IMR-90 (cell line): Measurements from ENCODE around the gene DAAM1. TPM values are rescaled to one million over a fixed set of nuclear protein-coding genes. Genes with fewer than 3 reads are reported as not detected.

Experiments
- ATAC-seq: fragments of 200-7000 bp; cut with Tn5 transposase; 2 replicates; pipeline ENCODE4 v1.9.1; 2020; ENCODE audit warnings: low read depth, mild to moderate bottlenecking, moderate library complexity
- BruUV-seq: library from RNA; stranded (reverse); fragments of 400-500 nt; replicated peaks from 2 replicates; lab custom pipeline; 2021; lab: Mats Ljungman, UMichigan
- CTCF ChIA-PET: fragments of 300-600 bp; formaldehyde crosslinking; extraction: SDS; loops from one replicate; lab custom pipeline; 2021; ENCODE audit warnings: antibody characterized with exemption; lab: Yijun Ruan, JAX
- POLR2A ChIA-PET: fragments of 300-600 bp; sonication (Branson Sonifier 250); formaldehyde crosslinking; loops from one replicate; lab custom pipeline; 2022; ENCODE audit warnings: antibody characterized with exemption; ENCODE audit not compliant: unreplicated experiment; lab: Charles Lee
- DNase-seq: peaks from one replicate; pipeline ENCODE4 v3.0.0; 2013
- H2AFZ ChIP-seq: replicated peaks from 2 replicates; pipeline ENCODE3; 2013; ENCODE audit warnings: low read length, mild to moderate bottlenecking; ENCODE audit not compliant: poor library complexity
- H2AK5ac ChIP-seq: 2 replicates; pipeline ENCODE4 v1.6.1; 2013; ENCODE audit warnings: low read depth, low read length, inconsistent platforms
- H2AK9ac ChIP-seq: replicated peaks from 2 replicates; pipeline ENCODE3; 2013; ENCODE audit warnings: mild to moderate bottlenecking, low read depth, low read length, moderate library complexity; ENCODE audit not compliant: poor library complexity
- H2BK120ac ChIP-seq: 2 replicates; pipeline ENCODE4 v1.6.1; 2013; ENCODE audit warnings: low read depth, low read length, inconsistent platforms
- H2BK15ac ChIP-seq: 3 replicates; pipeline ENCODE4 v1.6.1; 2013; ENCODE audit warnings: low read depth, low read length, inconsistent platforms
- H2BK20ac ChIP-seq: 2 replicates; pipeline ENCODE4 v1.6.1; 2013; ENCODE audit warnings: low read depth, mild to moderate bottlenecking, inconsistent platforms, low read length, moderate library complexity
- H2BK5ac ChIP-seq: 2 replicates; pipeline ENCODE4 v1.6.1; 2013; ENCODE audit warnings: mild to moderate bottlenecking, low read depth, low read length, inconsistent platforms; ENCODE audit not compliant: poor library complexity, severe bottlenecking
- H3K14ac ChIP-seq: replicated peaks from 2 replicates; pipeline ENCODE4 v1.6.1; 2013; ENCODE audit warnings: low read depth, low read length, inconsistent platforms
- H3K18ac ChIP-seq: 2 replicates; pipeline ENCODE4 v1.6.1; 2013; ENCODE audit warnings: low read depth, low read length, control low read depth
- H3K23ac ChIP-seq: 2 replicates; pipeline ENCODE4 v1.6.1; 2013; ENCODE audit warnings: low read depth, low read length, inconsistent platforms
- H3K27ac ChIP-seq: 2 replicates; pipeline ENCODE4 v1.5.1; 2013; ENCODE audit warnings: mild to moderate bottlenecking, control low read depth, low read length; ENCODE audit not compliant: insufficient read depth
- H3K27me3 ChIP-seq: 2 replicates; pipeline ENCODE4 v1.6.1; 2013; ENCODE audit warnings: low read length; ENCODE audit not compliant: control insufficient read depth, insufficient read depth
- H3K36me3 ChIP-seq: 2 replicates; pipeline ENCODE4 v1.6.1; 2013; ENCODE audit warnings: low read length, mixed read lengths; ENCODE audit not compliant: control insufficient read depth, insufficient read depth
- H3K4ac ChIP-seq: 2 replicates; pipeline ENCODE4 v1.6.1; 2013; ENCODE audit warnings: low read depth, low read length, inconsistent platforms
- H3K4me1 ChIP-seq: 2 replicates; pipeline ENCODE4 v1.6.1; 2013; ENCODE audit warnings: low read length, mixed read lengths; ENCODE audit not compliant: control insufficient read depth, insufficient read depth
- H3K4me2 ChIP-seq: 2 replicates; pipeline ENCODE4 v1.6.1; 2013; ENCODE audit warnings: low read depth, mild to moderate bottlenecking, control low read depth, low read length, moderate library complexity
- H3K4me3 ChIP-seq: 2 replicates; pipeline ENCODE4 v1.5.1; 2013; ENCODE audit warnings: low read depth, mild to moderate bottlenecking, control low read depth, low read length, moderate library complexity; ENCODE audit not compliant: insufficient read depth
- H3K56ac ChIP-seq: 2 replicates; pipeline ENCODE4 v1.6.1; 2013; ENCODE audit warnings: low read length, inconsistent platforms; ENCODE audit not compliant: insufficient read depth; ENCODE audit errors: extremely low read depth
- H3K79me1 ChIP-seq, 2 experiments: 2 replicates each; pipeline ENCODE4 v1.6.1; 2013; ENCODE audit warnings: low read length in 2 of 2, inconsistent platforms in 1 of 2, low read depth in 1 of 2
- H3K9ac ChIP-seq: 2 replicates; pipeline ENCODE4 v1.6.1; 2013; ENCODE audit warnings: low read depth, low read length, control low read depth
- H3K9me1 ChIP-seq: 2 replicates; pipeline ENCODE4 v1.6.1; 2013; ENCODE audit warnings: low read length, inconsistent platforms; ENCODE audit not compliant: insufficient read depth
- H3K9me3 ChIP-seq: 2 replicates; pipeline ENCODE4 v1.6.1; 2013; ENCODE audit warnings: low read length; ENCODE audit not compliant: control insufficient read depth, insufficient read depth
- H4K20me1 ChIP-seq: 2 replicates; pipeline ENCODE4 v1.6.1; 2013; ENCODE audit warnings: low read length, inconsistent platforms; ENCODE audit not compliant: insufficient read depth
- H4K5ac ChIP-seq: 2 replicates; pipeline ENCODE4 v1.6.1; 2013; ENCODE audit warnings: mild to moderate bottlenecking, low read depth, low read length, control low read depth
- H4K8ac ChIP-seq, 2 experiments: 2 replicates each; pipeline ENCODE4 v1.6.1; 2013; ENCODE audit warnings: low read depth in 2 of 2, low read length in 2 of 2, control low read depth in 1 of 2, inconsistent platforms in 1 of 2
- H4K91ac ChIP-seq: 2 replicates; pipeline ENCODE4 v1.6.1; 2013; ENCODE audit warnings: low read depth, low read length, inconsistent platforms; ENCODE audit not compliant: insufficient read depth
- BHLHE40 ChIP-seq: fragments of 150-350 bp; IDR thresholded peaks from 2 replicates; pipeline ENCODE4 v1.6.1; 2016; ENCODE audit warnings: mild to moderate bottlenecking, low read depth, low read length
- CEBPB ChIP-seq: IDR thresholded peaks from 2 replicates; pipeline ENCODE4 v1.6.1; 2012; ENCODE audit warnings: low read depth, low read length, improper control_type of control experiment
- CHD1 ChIP-seq: IDR thresholded peaks from 2 replicates; pipeline ENCODE4 v1.6.1; 2012; ENCODE audit warnings: low read depth, low read length, improper control_type of control experiment
- CTCF ChIP-seq: conservative IDR thresholded peaks from 2 replicates; pipeline ENCODE4 v1.5.1; 2012; ENCODE audit warnings: mild to moderate bottlenecking, low read depth, low read length, improper control_type of control experiment
- ELK1 ChIP-seq: fragments of 150-350 bp; IDR thresholded peaks from 2 replicates; pipeline ENCODE4 v1.6.1; 2016; ENCODE audit warnings: low read depth, mild to moderate bottlenecking, low read length, moderate library complexity, borderline replicate concordance
- FOS ChIP-seq: fragments of 150-350 bp; IDR thresholded peaks from 2 replicates; pipeline ENCODE4 v1.6.1; 2016; ENCODE audit warnings: low read depth, low read length
- MAFK ChIP-seq: IDR thresholded peaks from 2 replicates; pipeline ENCODE4 v1.6.1; 2012; ENCODE audit warnings: low read depth, low read length, improper control_type of control experiment
- MAZ ChIP-seq: IDR thresholded peaks from 2 replicates; pipeline ENCODE4 v1.6.1; 2012; ENCODE audit warnings: low read depth, mild to moderate bottlenecking, low read length, improper control_type of control experiment, moderate library complexity, borderline replicate concordance
- MXI1 ChIP-seq: IDR thresholded peaks from 2 replicates; pipeline ENCODE4 v1.6.1; 2012; ENCODE audit warnings: low read depth, mild to moderate bottlenecking, low read length, moderate library complexity, borderline replicate concordance
- NFE2L2 ChIP-seq: fragments of 150-350 bp; IDR thresholded peaks from 2 replicates; pipeline ENCODE4 v1.6.1; 2016; ENCODE audit warnings: low read depth, mild to moderate bottlenecking, low read length
- POLR2A ChIP-seq: IDR thresholded peaks from 2 replicates; pipeline ENCODE4 v1.6.1; 2012; ENCODE audit warnings: mild to moderate bottlenecking, low read depth, low read length
- RAD21 ChIP-seq: IDR thresholded peaks from 2 replicates; pipeline ENCODE4 v1.6.1; 2012; ENCODE audit warnings: low read length, improper control_type of control experiment
- RCOR1 ChIP-seq: IDR thresholded peaks from 2 replicates; pipeline ENCODE4 v1.6.1; 2012; ENCODE audit warnings: mild to moderate bottlenecking, low read length, improper control_type of control experiment; ENCODE audit not compliant: insufficient replicate concordance
- RFX5 ChIP-seq: IDR thresholded peaks from 2 replicates; pipeline ENCODE4 v1.8.0; 2012; ENCODE audit warnings: low read depth, mild to moderate bottlenecking, low read length, moderate library complexity
- SMC3 ChIP-seq: fragments of 150-350 bp; IDR thresholded peaks from 2 replicates; pipeline ENCODE4 v1.6.1; 2016; ENCODE audit warnings: low read depth, mild to moderate bottlenecking, antibody characterized with exemption, low read length, moderate library complexity
- dilution Hi-C: fragments of 300-500 bp; cut with HindIII; formaldehyde crosslinking; loops from one replicate; pipeline ENCODE4 v1.14.3; 2018; ENCODE audit warnings: low sequenced_read_pairs; ENCODE audit not compliant: unreplicated experiment
- in situ Hi-C: fragments of 300-500 bp; cut with MboI; formaldehyde crosslinking; loops from 3 replicates; pipeline ENCODE4 v1.14.3; 2019; ENCODE audit warnings: low sequenced_read_pairs, inconsistent platforms, mixed read lengths
- intact Hi-C: fragments of 100-400 bp; cut with micrococcal nuclease; formaldehyde crosslinking; loops from 2 replicates; pipeline ENCODE4 v1.10.0; 2022
- polyA plus RNA-seq, 3 experiments: library from polyadenylated mRNA; depleted of rRNA; stranded (reverse); fragments of >200 nt; gene quantifications; 2 replicates each; pipeline ENCODE4 v1.2.3, GENCODE V29; 2012; ENCODE audit warnings: low replicate concordance in 1 of 3
- total RNA-seq: library from RNA; depleted of rRNA; stranded (reverse); fragments of >200 nt; gene quantifications from 2 replicates; pipeline ENCODE4 v1.2.3, GENCODE V29; 2012
- TF ChIP-seq, protein P1 (sequence below): fragments of 150-350 bp; IDR thresholded peaks from 2 replicates; pipeline ENCODE4 v1.6.1; 2017; ENCODE audit warnings: mild to moderate bottlenecking, antibody characterized with exemption, low read length, low read depth

DAAM1 gene
- total and polyA plus RNA-seq, 2 of the 4 experiments (the other 2 are of a cell fraction): 4.8 to 5.4 TPM

DNA sequence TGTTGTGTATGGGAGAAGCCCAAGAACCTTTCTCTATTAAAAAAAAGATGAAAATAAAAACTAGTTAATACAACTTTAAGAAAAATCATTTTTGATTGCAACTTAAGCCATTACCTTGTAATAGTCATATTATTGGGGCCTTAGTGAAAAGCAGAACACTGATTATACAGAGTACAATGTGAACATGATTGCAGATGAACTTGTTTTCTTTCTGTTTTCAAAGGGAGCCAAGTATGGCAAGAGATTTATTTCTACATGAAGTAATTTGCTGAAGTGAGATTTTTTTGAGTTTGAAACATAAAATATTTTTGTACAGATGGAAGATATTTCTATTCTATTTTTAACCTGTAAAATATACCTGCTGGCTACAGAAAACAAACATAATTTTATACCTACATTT lies 171.8 kb downstream of the DAAM1 start:
- ATAC-seq (no peak), DNase-seq (no peak)
- Histone ChIP-seq H3K27ac (no peak overlapping the region), H2BK5ac (no peak overlapping the region), H4K91ac (no peak overlapping the region), H2BK15ac (no peak overlapping the region), H4K20me1 (no peaks in the 10 kb centered on the region), H4K5ac (no peak overlapping the region), H3K4me3 (no peak overlapping the region), H3K9me3 (no peaks in the 10 kb centered on the region), H3K4me1 (peaks cover 19% of the 10 kb centered on the region), H3K14ac (no peak overlapping the region), H4K8ac (no peak overlapping the region), H3K4ac (no peak overlapping the region), H3K9me1 (peaks cover 9% of the 10 kb centered on the region), H3K23ac (no peak overlapping the region), H2BK120ac (no peak overlapping the region), H2AK9ac (no peak overlapping the region), H3K9ac (no peak overlapping the region), H3K36me3 (peaks cover 6% of the 10 kb centered on the region), H3K18ac (no peak overlapping the region), H3K4me2 (no peak overlapping the region), H3K56ac (no peak overlapping the region), H3K27me3 (no peaks in the 10 kb centered on the region), H2BK20ac (no peak overlapping the region), H2AFZ (no peak overlapping the region), H3K79me1 (no peaks in the 10 kb centered on the region; a peak in 1 of 4 replicates), H2AK5ac (no peak overlapping the region)
- BruUV-seq: no TSS peak
- dilution Hi-C loops: no loop called here
- ChIA-PET POLR2A (no interaction called here), CTCF (no interaction called here)
- in situ Hi-C loops: no loop called here
- no peak for TF ChIP-seq CHD1
- TF ChIP-seq ELK1: no peak
- TF ChIP-seq RAD21: no peak
- no peak for TF ChIP-seq BHLHE40
- no peak for TF ChIP-seq RFX5
- TF ChIP-seq MAFK: no peak
- no peak for TF ChIP-seq MAZ
- TF ChIP-seq FOS: no peak
- TF ChIP-seq CEBPB: no peak
- TF ChIP-seq SMC3: no peak
- TF ChIP-seq, protein P1, sequence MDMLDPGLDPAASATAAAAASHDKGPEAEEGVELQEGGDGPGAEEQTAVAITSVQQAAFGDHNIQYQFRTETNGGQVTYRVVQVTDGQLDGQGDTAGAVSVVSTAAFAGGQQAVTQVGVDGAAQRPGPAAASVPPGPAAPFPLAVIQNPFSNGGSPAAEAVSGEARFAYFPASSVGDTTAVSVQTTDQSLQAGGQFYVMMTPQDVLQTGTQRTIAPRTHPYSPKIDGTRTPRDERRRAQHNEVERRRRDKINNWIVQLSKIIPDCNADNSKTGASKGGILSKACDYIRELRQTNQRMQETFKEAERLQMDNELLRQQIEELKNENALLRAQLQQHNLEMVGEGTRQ: no peak
- TF ChIP-seq POLR2A: no peak
- TF ChIP-seq NFE2L2: no peak
- no peak for TF ChIP-seq MXI1
- no peak for TF ChIP-seq CTCF
- no peak for TF ChIP-seq RCOR1
- intact Hi-C loops: no loop called here
